ENCODE results near the gene NMB. TPM values are rescaled to one million over a fixed set of nuclear protein-coding genes. Genes with fewer than 3 reads are reported as not detected.

The NMB gene
- total RNA-seq, 1 donor from 2014 or later: 7.4 TPM

DNA sequence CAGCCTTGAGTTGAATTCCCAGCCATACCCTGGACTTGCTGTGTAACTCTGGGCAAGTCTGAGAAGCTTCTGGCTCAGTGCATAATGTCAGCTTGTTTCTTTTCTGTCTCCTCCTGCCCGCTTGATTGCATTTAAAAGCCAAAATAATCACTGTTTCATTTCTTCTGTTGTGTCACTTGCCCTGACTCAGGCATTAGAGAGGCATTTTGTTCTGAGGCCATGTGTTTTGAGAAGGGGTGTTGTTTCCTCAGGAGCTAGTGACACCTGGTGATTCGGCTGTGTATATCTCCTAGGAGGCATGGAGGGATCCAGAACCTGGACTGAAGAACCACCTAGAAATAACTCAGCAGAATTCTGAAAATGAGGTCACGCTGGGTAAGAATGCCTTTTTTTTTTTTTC lies 19.9 kb downstream of the NMB start:
- DNase-seq (ENCODE audit: extremely low spot score, unreplicated experiment): no peak
- peak overlapping the region; percentile 8 for H3K27ac Mint-ChIP-seq
- peaks cover 8% of the 10 kb centered on the region for H3K27me3 Mint-ChIP-seq
- H3K9me3 Mint-ChIP-seq: no peaks in the 10 kb centered on the region
- H3K4me3 Mint-ChIP-seq: peak overlapping the region; percentile 21
- peaks cover 26% of the 10 kb centered on the region for H3K36me3 Mint-ChIP-seq
- TF ChIP-seq, protein P1, sequence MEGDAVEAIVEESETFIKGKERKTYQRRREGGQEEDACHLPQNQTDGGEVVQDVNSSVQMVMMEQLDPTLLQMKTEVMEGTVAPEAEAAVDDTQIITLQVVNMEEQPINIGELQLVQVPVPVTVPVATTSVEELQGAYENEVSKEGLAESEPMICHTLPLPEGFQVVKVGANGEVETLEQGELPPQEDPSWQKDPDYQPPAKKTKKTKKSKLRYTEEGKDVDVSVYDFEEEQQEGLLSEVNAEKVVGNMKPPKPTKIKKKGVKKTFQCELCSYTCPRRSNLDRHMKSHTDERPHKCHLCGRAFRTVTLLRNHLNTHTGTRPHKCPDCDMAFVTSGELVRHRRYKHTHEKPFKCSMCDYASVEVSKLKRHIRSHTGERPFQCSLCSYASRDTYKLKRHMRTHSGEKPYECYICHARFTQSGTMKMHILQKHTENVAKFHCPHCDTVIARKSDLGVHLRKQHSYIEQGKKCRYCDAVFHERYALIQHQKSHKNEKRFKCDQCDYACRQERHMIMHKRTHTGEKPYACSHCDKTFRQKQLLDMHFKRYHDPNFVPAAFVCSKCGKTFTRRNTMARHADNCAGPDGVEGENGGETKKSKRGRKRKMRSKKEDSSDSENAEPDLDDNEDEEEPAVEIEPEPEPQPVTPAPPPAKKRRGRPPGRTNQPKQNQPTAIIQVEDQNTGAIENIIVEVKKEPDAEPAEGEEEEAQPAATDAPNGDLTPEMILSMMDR (conservative IDR thresholded peaks at IDR 0.05): no peak
- peaks cover 9% of the 10 kb centered on the region for H3K4me1 Mint-ChIP-seq (ENCODE audit: unreplicated experiment)

GRCh38 chr15:84634228-84634837 lies 23.7 kb downstream of the NMB start:
- DNase-seq (ENCODE audit: extremely low spot score, unreplicated experiment): no peak
- TF ChIP-seq, protein P1 (conservative IDR thresholded peaks at IDR 0.05): no peak
- Mint-ChIP-seq H3K9me3 (peaks cover 4% of the 10 kb centered on the region), H3K4me3 (peak overlapping the region; percentile 80), H3K4me1 (ENCODE audit: unreplicated experiment) (peaks cover 21% of the 10 kb centered on the region), H3K27me3 (peaks cover 11% of the 10 kb centered on the region), H3K36me3 (peaks cover 17% of the 10 kb centered on the region), H3K27ac (no peak overlapping the region)

DNA sequence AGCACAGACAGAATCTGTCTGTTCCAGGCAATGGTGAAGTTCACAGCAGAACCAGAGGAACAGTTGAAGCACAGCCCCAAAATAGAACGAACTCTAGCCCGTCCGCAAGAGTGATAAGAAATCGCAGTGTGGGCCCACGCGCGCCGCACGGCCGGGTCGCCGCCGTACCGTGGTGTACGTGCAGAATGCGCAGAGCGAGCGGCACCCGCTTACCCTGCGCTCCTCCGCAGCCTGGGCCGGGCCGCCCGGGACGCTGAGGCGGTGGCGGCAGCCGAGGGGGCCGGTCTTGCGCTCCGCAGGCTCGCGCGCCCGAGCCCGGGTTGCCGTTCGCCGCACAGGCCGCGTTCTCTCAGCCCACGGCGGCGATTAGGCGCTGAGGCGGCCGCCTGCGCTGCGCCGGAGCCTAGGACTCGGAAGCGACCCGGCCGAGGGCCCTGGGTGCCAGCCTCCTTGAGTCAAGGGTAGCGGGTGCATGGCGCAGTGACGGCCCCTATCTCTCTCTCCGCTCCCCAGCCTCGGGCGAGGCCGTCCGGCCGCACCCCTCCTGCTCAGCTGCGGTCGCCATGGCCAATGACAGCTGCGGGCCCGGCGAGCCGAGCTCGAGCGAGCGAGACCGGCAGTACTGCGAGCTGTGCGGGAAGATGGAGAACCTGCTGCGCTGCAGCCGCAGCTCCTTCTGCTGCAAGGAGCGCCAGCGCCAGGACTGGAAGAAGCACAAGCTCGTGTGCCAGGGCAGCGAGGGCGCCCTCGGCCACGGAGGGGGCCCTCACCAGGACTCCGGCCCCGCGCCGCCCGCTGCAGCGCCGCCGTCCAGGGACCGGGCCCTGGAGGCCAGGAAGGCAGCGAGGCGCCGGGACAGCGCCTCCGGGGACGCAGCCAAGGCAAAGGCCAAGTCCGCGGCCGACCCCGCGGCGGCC lies 24.4 kb downstream of the NMB start:
- H3K4me3 Mint-ChIP-seq: peak overlapping the region; percentile 94
- H3K9me3 Mint-ChIP-seq: peaks cover 4% of the 10 kb centered on the region
- TF ChIP-seq, protein P1 (conservative IDR thresholded peaks at IDR 0.05): peak; percentile 19
- H3K27ac Mint-ChIP-seq: peak overlapping the region; percentile 86
- H3K36me3 Mint-ChIP-seq: peaks cover 14% of the 10 kb centered on the region
- H3K27me3 Mint-ChIP-seq: peaks cover 11% of the 10 kb centered on the region
- H3K4me1 Mint-ChIP-seq (ENCODE audit: unreplicated experiment): peaks cover 21% of the 10 kb centered on the region
- peak; percentile 81 for DNase-seq (ENCODE audit: extremely low spot score, unreplicated experiment)

- Mint-ChIP-seq H3K4me3 (peak overlapping the region; percentile 99), H3K36me3 (peaks cover 11% of the 10 kb centered on the region), H3K27ac (peak overlapping the region; percentile 88), H3K4me1 (ENCODE audit: unreplicated experiment) (peaks cover 21% of the 10 kb centered on the region), H3K9me3 (peaks cover 4% of the 10 kb centered on the region), H3K27me3 (peaks cover 11% of the 10 kb centered on the region)
- DNase-seq (ENCODE audit: extremely low spot score, unreplicated experiment): no peak
- TF ChIP-seq, protein P1 (conservative IDR thresholded peaks at IDR 0.05): no peak
Observed at GRCh38 chr15:84631706-84632272, 26.2 kb downstream of the NMB start.

- Mint-ChIP-seq H3K27me3 (peaks cover 3% of the 10 kb centered on the region), H3K4me3 (no peak overlapping the region)
- no peak for DNase-seq (ENCODE audit: extremely low spot score, unreplicated experiment)
Observed at GRCh38 chr15:84629033-84629432, 29.0 kb downstream of the NMB start.

More at GRCh38 chr15:84629033-84629432, 29.0 kb downstream of the NMB start:
- peaks cover 10% of the 10 kb centered on the region for H3K9me3 Mint-ChIP-seq
- H3K4me1 Mint-ChIP-seq (ENCODE audit: unreplicated experiment): peaks cover 12% of the 10 kb centered on the region
- peaks cover 20% of the 10 kb centered on the region for H3K36me3 Mint-ChIP-seq
- no peak overlapping the region for H3K27ac Mint-ChIP-seq
- TF ChIP-seq, protein P1 (conservative IDR thresholded peaks at IDR 0.05): no peak
